HG03565 (cell line): Measurements from ENCODE around the gene HEATR5A.
"Not testable (repeated sequence)": the region's sequence is repeated elsewhere in the genome, so short reads cannot be mapped to it uniquely, and the experiment has no call there.

Source experiments
- ATAC-seq: cut with Tn5 transposase; IDR thresholded peaks from one replicate; pipeline ENCODE4 v1.9.1; 2021; ENCODE audit warnings: mild to moderate bottlenecking, moderate library complexity; ENCODE audit not compliant: unreplicated experiment

The HEATR5A gene

GRCh38 chr14:31261859-31262731, 158.3 kb downstream of the HEATR5A start:
- ATAC-seq = no peak

GRCh38 chr14:31261523-31261858, 158.9 kb downstream of the HEATR5A start:
- ATAC-seq = no peak

- not testable (repeated sequence) for ATAC-seq
Observed at GRCh38 chr14:31259040-31259435, 161.3 kb downstream of the HEATR5A start.

- ATAC-seq = no peak
Observed at GRCh38 chr14:31258427-31259039, 161.8 kb downstream of the HEATR5A start.

GRCh38 chr14:31257554-31258426, 162.6 kb downstream of the HEATR5A start:
- not testable (repeated sequence) for ATAC-seq

- no peak for ATAC-seq
Observed at GRCh38 chr14:31257244-31257553, 163.2 kb downstream of the HEATR5A start.

GRCh38 chr14:31256534-31257243, 163.7 kb downstream of the HEATR5A start:
- ATAC-seq = no peak

- ATAC-seq = not testable (repeated sequence)
Observed at GRCh38 chr14:31255918-31256317, 164.4 kb downstream of the HEATR5A start.

GRCh38 chr14:31255286-31255685, 165.1 kb downstream of the HEATR5A start:
- ATAC-seq = no peak

GRCh38 chr14:31253746-31254471, 166.4 kb downstream of the HEATR5A start:
- ATAC-seq = no peak

- no peak for ATAC-seq
Observed at GRCh38 chr14:31252865-31253264, 167.5 kb downstream of the HEATR5A start.

GRCh38 chr14:31251028-31251958, 169.1 kb downstream of the HEATR5A start:
- no peak for ATAC-seq

GRCh38 chr14:31244626-31245025, 175.7 kb downstream of the HEATR5A start:
- no peak for ATAC-seq

- ATAC-seq = no peak
Observed at GRCh38 chr14:31243860-31244259, 176.5 kb downstream of the HEATR5A start.

GRCh38 chr14:31242161-31242940, 178.0 kb downstream of the HEATR5A start:
- ATAC-seq = not testable (repeated sequence)
